ENCODE data around the gene TAX1BP1.
"Not testable (repeated sequence)": the region's sequence is repeated elsewhere in the genome, so short reads cannot be mapped to it uniquely, and the experiment has no call there.

Gene TAX1BP1

GRCh38 chr7:27846388-27846787 is 106.4 kb downstream of the TAX1BP1 start:
- DNase-seq: no peak

DNA sequence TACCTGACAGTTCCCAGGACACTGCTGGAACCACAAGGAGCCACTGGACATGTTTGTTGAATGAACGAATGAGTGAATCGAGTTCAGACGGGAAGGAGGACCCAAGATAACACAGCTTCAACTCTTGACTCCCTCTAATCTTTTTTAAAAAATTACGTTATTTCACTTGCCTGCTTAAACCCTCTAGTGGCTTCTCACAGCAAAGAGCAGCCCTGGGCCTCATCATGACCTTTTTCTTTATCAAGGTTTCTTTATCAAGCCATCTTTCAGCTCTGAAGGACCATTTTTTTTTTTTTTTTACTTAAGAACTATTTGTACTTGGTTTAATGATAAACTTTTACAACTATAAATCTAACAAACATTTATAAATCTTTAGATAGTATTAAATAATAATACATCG is 110.6 kb downstream of the TAX1BP1 start:
- DNase-seq: no peak

- DNase-seq: not testable (repeated sequence)
Observed at GRCh38 chr7:27856703-27857485, 116.9 kb downstream of the TAX1BP1 start.

- no peak for DNase-seq
Observed at GRCh38 chr7:27860800-27861199, 120.8 kb downstream of the TAX1BP1 start.

- no peak for DNase-seq
Observed at GRCh38 chr7:27861747-27862146, 121.8 kb downstream of the TAX1BP1 start.

- no peak for DNase-seq
Observed at GRCh38 chr7:27863880-27864279, 123.9 kb downstream of the TAX1BP1 start.

- DNase-seq: no peak
Observed at GRCh38 chr7:27866256-27866655, 126.3 kb downstream of the TAX1BP1 start.

GRCh38 chr7:27866828-27867672 is 127.1 kb downstream of the TAX1BP1 start:
- DNase-seq: no peak

- DNase-seq: no peak
Observed at GRCh38 chr7:27868131-27868550, 128.2 kb downstream of the TAX1BP1 start.

DNA sequence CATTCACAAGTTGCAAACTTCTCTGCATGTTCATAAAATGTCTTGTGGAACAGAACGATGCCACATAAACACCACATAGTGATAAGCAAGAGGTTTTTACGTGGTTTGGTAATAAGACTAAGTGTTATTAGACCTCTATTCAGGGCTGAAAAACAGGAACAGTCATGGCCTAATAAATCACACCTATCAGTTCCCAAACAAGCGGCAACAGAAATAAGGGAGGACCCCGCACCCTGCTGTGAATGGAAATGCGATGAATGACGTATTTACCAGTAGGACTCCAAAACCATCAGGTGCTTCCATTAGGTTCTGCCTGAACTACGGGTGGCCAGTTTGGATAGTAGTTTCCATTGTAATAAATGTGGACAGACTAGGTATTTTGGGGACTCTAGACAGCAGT is 129.1 kb downstream of the TAX1BP1 start:
- DNase-seq: no peak

DNA sequence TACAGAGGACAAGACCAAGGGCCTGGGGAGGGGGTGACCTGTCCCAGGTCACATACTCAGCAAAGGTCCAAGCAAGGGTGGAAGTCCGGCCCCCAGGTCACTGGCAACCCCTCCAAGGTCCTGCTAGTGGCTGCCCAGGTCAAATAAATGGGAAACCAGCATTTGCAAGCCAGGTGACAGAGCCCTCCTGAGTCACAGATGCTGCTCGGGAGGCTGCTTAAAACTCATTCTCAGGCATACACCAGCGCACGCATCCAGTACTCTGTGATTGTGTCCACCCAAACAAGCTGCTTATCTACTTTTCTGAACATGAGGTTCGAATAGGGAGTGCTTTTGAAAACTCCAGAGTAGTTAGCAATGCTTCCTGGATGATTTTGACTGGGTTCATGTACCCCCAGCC is 130.6 kb downstream of the TAX1BP1 start:
- no peak for DNase-seq

GRCh38 chr7:27871086-27871485 is 131.1 kb downstream of the TAX1BP1 start:
- no peak for DNase-seq

DNA sequence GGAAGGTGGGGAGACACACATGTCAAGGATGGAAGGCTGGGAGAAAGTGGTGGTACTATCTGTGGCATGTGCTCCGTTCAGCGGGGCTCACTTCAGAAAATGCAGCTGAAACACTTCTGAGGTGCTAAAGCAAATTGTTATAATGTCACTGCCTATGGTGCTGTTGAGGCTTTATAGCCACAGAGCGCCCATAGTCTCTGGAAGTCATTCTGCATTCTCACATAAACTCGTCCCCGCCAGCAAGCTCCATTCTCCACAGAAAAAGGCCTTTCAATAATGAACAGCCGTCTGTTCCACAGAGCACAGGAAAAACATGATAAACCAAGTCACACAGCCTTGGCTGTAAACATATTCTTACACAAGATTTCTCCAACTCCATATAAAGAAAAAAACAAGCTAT is 131.9 kb downstream of the TAX1BP1 start:
- no peak for DNase-seq

DNA sequence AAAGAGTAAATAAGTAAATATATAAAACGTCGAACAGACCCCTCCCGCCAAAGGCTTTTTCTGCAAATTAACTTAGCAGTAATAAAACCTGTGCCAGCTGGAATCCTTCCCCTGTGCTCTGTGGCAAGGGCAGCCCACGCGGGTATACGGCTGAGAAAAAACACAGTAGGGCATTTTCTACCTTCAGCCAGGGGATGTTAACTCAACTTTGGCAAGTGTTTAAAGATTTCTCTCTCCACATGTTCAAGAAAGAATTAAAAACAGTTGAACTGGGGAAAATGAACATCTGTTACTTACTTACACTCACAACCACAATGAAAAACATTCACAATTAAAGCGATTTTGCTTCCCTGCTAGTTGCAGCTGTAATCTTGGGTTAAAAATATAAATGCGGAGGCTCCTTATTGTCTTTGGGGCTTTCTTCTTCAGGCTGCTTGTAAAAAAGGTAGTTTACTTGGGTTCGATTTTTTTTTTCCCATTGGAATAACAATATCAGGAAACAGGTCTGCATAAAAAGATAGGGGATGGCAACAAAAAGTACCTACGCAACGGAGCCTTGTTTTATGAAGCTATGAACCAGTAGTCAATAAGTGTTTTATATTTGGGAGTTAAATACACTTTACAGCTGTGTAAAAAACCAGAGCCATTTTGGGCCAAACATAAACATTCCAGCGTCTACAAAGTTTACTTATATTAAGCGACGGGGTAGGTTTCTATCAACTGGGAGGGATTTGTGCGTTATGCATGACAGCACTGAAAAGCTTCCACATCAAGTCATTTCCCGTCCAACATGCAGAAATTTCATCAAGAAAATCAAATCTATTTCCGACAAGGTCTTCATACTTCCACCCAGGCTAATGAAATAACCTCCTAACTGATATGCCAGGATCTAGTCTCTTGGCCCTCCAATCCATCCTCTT is 132.7 kb downstream of the TAX1BP1 start:
- no peak for DNase-seq

DNA sequence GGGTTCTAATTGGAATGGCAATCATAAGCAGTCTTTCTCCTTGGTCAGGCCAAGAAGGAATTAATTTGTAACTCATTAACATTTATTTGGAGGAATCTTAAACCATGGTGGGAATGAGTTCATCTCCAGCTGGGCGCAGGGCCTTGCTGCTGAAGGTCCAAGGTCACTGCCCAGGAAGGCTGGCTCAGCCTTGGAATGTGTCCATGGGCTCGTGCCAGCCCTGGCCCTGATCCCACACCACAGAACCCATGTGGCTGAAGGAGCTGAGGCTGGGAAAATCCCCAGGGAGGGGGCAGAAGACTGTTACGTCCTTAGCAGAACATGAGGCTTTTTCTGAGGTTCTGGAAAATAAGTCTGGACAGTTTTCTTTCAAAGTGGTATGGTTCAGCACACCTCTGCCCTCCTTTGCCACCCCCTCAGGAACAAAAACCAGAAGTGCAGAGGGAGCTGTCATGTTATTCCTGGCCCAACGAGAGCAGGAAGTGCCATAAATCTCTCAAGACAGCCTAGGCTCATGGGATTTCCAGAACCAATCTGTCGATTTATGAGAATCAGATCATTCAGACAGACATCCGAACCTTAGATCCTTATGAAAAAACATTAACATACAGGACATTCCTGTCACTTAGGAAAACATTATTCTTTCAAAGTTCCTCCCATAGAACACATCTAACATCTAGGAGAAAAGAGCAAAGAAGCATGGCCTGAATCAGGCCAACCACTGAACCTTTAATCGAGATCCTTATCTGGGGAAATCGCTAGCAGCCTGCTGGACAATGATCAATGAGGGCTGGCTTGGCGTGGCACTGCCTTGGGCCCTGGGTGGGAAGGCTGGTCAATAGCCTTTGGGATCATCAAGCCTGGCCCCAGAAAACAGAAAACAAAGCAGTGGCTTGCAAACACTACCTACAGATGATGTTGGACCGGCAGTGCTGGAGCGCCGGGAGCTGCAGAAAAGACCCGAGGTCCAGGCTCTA is 134.3 kb downstream of the TAX1BP1 start:
- DNase-seq: no peak

DNA sequence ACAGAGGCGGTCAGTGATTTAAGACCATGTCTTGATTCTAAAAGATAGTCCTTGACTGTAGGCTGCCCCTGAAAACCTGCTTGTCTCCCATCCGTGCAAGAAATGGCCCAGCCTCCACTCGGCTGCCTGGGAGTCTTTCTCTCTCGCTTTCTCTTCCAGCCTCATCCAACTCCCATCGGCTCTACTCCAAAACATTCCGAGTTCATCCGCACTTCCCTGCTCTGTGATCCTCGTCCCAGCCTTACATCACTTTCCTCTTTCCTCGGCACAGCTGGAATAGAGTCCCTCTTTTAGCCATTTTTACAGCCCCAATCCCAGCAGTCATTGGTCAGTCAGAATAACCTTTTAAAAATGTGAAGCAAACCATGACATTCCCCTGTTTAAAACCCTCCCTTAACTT is 135.1 kb downstream of the TAX1BP1 start:
- DNase-seq: no peak

DNA sequence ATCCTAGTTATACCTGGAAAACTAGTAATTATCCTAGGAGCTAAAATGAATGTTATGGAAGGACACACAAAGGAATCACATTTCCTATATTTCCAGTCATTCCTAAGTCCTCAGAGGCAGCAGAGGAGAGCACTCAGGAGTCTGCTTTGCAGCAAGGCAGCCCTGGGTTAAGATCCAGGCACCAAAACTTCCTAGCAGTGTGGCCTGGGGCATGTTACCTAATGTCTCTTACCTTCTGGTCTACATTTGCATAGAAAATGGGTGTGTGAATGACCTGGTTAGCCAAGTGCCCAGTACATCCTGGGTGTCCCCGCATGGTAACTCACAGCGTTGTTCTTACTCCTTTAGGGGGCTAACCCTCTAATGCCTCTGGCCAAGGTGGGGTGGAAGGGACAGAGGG is 135.9 kb downstream of the TAX1BP1 start:
- DNase-seq: no peak

GRCh38 chr7:27876756-27877155 is 136.8 kb downstream of the TAX1BP1 start:
- no peak for DNase-seq

Measured in NCI-H187 treated with DMSO at 0.1 percent for 48 hours (cell line).